Embryonic facial prominence (tissue), 1 donor: ENCODE measurements around the gene HSF4.

Source experiments
- DNase-seq: peaks from one replicate; pipeline ENCODE4 v3.0.0-alpha.2; 2016; ENCODE audit errors: extremely low spot score

HSF4 gene

GRCh38 chr16:67150047-67150832 lies 14.3 kb upstream of the HSF4 start:
- no peak for DNase-seq

DNA sequence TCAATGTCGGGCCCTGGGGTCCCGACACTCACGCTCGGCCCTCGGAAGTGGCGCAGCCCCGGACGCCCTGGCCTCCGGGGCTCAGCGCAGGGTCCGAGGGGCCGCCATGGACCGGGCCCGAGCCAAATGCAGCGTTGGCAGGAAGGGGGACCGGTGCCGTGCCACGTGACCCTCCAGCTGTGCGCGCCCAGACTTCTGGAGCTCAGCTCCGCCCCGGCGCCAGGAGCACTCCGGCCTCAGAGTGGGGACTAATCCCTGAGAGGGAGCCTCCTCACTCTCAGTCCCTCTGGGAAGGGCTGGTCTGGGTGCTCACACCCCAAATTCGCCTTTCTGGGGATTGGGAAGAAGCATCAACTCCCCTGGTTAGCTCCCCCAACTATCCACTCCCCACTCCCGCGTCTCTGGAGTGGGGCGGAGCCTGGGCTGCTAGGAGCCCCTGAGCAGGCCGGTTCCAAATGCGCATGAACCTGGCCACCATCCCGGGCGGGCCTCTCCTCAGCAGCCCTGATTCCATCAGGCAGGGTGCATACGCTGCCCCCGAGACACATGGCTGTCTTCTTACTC lies 13.6 kb upstream of the HSF4 start, which contains the start of gene B3GNT9:
Gene B3GNT9 (minus strand): TSS at position 166 of the 564 bp plus-strand sequence. CDS start 513 bp downstream, outside the sequence.
- no peak for DNase-seq

- no peak for DNase-seq
Measured at GRCh38 chr16:67151431-67152097, 13.0 kb upstream of the HSF4 start.

DNA sequence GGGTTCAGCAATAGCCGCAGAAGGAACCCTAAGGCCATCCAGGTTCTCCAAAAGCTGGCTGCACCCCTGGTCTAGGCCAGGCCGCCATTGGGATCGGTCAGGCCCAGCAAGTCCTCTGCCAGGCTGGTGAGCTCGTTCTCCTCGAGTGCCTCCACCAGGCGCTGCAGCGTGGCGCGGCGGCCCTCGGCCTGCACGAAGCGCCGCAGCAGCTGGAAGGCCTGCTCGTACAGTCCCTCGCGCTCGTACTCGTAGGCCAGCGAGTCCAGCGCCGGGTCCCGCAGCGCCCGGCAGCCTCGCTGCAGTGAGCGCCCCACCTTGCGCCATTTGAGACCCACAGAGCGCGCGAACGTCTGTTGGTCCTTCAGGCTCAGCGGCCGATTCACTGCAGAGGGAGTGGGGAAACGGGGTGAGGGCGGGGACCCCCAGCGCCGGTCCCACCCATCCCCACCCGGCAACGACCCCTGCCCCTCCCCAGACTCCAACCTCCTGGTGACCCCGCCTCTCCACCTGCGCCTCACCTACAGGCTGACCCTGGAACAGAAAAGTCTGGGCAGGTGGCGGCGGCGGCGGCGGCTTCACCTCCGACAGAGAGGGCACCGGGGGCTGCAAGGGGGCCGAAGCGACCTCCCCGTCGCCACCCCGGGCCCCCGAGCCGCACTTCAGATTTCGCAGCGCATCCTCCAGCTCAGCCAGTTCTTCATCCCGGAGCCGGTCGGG lies 9.8 kb upstream of the HSF4 start:
- no peak for DNase-seq

DNA sequence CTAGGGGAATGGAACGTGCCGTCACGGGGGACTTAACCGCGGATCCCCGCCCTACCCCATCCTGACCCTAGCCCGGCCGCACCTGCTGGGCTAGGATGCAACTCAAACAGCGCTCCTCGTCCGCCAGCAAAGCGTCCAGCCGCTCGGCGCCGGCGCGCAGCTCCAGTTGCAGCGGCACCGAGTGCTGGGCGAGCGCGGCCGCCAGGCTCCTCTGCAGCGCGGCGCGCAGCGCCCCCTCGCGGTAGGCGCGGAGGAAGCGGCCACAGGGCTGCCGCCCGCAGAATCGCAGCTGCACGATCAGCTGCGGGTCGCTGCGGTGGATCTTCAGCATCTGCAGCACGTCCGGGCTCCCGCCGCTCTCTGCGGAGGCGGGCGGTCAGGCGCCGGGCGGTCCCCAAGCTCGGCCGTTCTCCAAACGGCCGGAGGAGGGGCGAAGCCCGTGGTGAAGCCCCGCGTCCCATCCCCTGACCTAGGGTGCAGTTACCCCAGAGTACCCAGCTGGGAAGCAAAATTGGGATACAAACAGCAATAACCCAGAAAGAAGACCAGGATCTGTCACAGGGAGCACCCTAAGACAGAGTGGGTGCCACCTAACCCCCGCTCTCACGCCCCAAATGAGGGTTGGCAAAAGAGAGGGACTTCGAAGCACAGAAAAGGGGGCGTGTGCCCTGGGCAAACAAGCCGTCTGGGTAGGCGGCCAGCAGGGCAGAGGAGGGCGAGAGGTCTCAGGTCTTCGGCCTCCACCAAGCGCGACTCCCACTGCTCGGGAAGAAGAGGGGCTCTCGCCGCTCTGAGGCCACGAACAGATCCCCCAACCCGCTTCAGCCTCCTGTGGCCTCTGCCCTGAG lies 9.0 kb upstream of the HSF4 start:
- DNase-seq, result no peak

- no peak for DNase-seq
Measured at GRCh38 chr16:67156143-67156844, 8.3 kb upstream of the HSF4 start.

GRCh38 chr16:67157106-67157748 lies 7.3 kb upstream of the HSF4 start:
- DNase-seq, result no peak

- no peak for DNase-seq
Measured at GRCh38 chr16:67157892-67158635, 6.5 kb upstream of the HSF4 start.

GRCh38 chr16:67158637-67159600 lies 5.6 kb upstream of the HSF4 start:
- no peak for DNase-seq

GRCh38 chr16:67161595-67162058 lies 2.9 kb upstream of the HSF4 start:
- no peak for DNase-seq

GRCh38 chr16:67162506-67163163 lies 1.9 kb upstream of the HSF4 start:
- no peak for DNase-seq

- no peak for DNase-seq
Measured at GRCh38 chr16:67163164-67163998, 1.2 kb upstream of the HSF4 start.

DNA sequence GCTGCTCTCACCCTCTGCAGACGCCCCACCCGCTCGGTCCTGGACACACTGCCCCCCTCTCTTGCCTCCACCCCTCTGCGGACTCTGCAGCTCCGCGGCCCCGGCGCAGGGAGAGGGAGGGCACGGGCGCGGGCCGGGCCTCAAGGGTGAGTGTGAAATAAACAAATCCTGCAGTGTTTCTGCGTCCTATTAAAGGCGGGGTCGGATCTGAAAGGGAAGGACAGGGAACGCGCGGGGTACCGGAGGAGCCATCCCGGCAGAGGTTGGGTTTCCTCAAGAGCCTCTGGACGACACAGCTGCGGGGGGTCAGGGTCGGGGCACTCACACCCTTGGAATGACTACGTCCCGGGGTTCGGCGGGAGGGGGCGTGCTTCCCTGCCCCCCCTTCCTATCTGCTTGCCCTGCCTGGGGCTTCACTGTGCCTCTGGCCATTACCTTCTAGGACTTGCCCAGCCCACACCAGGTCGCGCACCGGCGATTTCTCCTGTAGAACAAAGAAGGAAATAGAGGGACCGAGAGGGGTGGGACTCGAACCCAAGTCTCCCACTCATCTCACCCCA lies 466 bp upstream of the HSF4 start:
- no peak for DNase-seq

- no peak for DNase-seq
Measured at GRCh38 chr16:67165121-67166078, 855 bp downstream of the HSF4 start.

DNA sequence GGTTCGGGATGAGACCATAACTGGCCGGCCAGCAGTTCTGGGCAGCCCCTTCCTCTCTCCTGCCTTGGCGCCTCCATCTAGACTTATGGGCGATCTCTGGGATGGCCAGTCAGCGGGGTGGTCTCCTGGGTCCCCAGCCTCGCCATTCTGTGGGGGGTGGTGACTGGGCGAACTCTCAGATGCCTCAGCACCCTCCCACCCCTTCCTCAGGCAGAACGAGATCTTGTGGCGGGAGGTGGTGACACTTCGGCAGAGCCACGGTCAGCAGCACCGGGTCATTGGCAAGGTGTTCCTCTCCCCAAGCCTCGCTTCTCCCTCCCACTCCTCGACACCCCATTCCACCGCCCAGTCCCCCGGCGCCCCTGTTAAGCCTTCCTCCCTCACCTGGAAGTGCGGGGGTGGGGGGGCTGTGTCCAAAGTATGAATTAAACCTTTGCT lies 1.6 kb downstream of the HSF4 start:
- DNase-seq, result no peak
